ENCODE results near the gene TBC1D5.

DNA sequence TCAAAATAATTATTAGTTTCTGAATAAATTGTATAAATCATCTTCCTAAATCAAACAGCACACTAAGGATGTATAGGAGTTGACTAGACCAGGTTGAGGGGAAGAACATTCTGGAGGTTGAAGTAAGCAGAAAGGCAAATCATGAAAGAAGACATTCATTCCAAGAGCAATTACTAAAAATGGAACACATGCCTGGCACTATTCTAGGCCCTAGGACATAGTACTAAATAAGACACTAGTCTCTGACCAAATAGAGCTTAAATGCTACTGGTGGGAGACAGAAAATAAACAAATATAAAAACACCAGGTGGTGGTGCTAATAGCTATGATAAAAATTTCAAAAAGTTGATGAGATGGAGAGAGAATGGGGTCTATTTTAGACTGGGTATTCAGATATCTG lies 190.1 kb downstream of the TBC1D5 start:
- TF ChIP-seq, protein P1, sequence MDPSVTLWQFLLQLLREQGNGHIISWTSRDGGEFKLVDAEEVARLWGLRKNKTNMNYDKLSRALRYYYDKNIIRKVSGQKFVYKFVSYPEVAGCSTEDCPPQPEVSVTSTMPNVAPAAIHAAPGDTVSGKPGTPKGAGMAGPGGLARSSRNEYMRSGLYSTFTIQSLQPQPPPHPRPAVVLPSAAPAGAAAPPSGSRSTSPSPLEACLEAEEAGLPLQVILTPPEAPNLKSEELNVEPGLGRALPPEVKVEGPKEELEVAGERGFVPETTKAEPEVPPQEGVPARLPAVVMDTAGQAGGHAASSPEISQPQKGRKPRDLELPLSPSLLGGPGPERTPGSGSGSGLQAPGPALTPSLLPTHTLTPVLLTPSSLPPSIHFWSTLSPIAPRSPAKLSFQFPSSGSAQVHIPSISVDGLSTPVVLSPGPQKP (IDR thresholded peaks at IDR 0.05; ENCODE audit: borderline replicate concordance, low read depth, low read length): no peak
- no peak for TF ChIP-seq POLR2A (IDR thresholded peaks at IDR 0.05; ENCODE audit: low read depth, low read length)
- TF ChIP-seq, protein P2, sequence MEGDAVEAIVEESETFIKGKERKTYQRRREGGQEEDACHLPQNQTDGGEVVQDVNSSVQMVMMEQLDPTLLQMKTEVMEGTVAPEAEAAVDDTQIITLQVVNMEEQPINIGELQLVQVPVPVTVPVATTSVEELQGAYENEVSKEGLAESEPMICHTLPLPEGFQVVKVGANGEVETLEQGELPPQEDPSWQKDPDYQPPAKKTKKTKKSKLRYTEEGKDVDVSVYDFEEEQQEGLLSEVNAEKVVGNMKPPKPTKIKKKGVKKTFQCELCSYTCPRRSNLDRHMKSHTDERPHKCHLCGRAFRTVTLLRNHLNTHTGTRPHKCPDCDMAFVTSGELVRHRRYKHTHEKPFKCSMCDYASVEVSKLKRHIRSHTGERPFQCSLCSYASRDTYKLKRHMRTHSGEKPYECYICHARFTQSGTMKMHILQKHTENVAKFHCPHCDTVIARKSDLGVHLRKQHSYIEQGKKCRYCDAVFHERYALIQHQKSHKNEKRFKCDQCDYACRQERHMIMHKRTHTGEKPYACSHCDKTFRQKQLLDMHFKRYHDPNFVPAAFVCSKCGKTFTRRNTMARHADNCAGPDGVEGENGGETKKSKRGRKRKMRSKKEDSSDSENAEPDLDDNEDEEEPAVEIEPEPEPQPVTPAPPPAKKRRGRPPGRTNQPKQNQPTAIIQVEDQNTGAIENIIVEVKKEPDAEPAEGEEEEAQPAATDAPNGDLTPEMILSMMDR (conservative IDR thresholded peaks at IDR 0.05; ENCODE audit: low read depth, low read length): no peak

All from IMR-90 (cell line).